ENCODE results near the gene GIN1.
A peak's percentile ranks its signal among the peaks of the same experiment; 100 is the strongest.

Gene GIN1

DNA sequence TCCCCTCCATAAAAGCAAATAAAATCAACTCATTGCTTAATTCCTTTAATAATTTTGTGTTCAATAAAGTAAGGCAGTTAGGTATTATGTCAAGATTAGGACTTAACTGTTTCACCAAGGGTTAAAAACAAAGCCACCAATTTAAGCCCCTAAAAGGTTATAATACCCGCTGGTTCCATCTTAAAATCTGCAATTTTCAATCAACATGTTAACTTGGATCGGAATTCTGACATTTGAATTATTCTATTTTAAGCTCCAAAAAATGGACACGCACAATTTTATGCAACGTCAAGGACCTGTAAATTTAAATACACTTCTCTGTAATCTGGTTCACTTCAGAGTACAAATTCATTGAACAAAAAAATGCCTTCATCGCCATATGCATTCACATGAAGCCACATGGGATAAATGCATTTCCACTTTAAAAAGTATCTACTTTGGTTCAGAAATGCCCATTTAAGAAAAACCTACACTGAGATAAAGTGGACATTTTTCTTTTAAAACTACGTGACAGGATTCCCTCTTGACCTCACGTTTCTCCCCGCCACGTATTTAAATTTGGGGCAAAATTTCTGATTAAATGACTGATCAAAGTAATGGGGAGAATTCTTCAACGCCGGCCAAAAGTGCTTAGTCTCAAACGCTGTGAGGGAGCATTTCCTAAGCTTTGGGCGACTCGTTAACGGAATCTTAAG lies 721 bp downstream of the GIN1 start:
- Histone ChIP-seq H3K36me3 (ENCODE audit: control insufficient read depth, low read length) (peaks cover 33% of the 10 kb centered on the region), H3F3A (ENCODE audit: control insufficient read depth, insufficient read depth) (peaks cover 9% of the 10 kb centered on the region), H3K4me1 (ENCODE audit: control insufficient read depth, low read length) (peaks cover 49% of the 10 kb centered on the region), H3K9me2 (replicated peaks; ENCODE audit: control insufficient read depth, low read length) (no peaks in the 10 kb centered on the region), H3K79me2 (ENCODE audit: control insufficient read depth, low read length) (peaks cover 90% of the 10 kb centered on the region), H4K20me1 (ENCODE audit: control insufficient read depth, insufficient read depth, low read depth, low read length) (no peaks in the 10 kb centered on the region), H3K27ac (ENCODE audit: low read depth, low read length) (peak overlapping the region; percentile 95), H3K4me2 (ENCODE audit: low read length) (peak overlapping the region; percentile 69), H3K4me3 (ENCODE audit: low read length) (peak overlapping the region; percentile 97), H3K9me3 (ENCODE audit: control insufficient read depth, insufficient read depth, low read length) (no peaks in the 10 kb centered on the region), H3K27me3 (ENCODE audit: control insufficient read depth, low read length) (no peaks in the 10 kb centered on the region)
- no peak for TF ChIP-seq EZH2phosphoT487 (IDR thresholded peaks at IDR 0.05; ENCODE audit: borderline replicate concordance, low read length)
- TF ChIP-seq CTCF (IDR thresholded peaks at IDR 0.05; ENCODE audit: low read depth, low read length, poor library complexity, severe bottlenecking), result no peak

GRCh38 chr5:103117471-103117991 lies 2.4 kb downstream of the GIN1 start:
- no peak overlapping the region for H3K27ac ChIP-seq (ENCODE audit: low read depth, low read length)

GRCh38 chr5:103114440-103114839 lies 5.5 kb downstream of the GIN1 start:
- Histone ChIP-seq H3K9me3 (ENCODE audit: control insufficient read depth, insufficient read depth, low read length) (peaks cover 4% of the 10 kb centered on the region; the same call in 1 of the 2 replicates), H3K27me3 (ENCODE audit: control insufficient read depth, low read length) (no peaks in the 10 kb centered on the region), H3K9me2 (replicated peaks; ENCODE audit: control insufficient read depth, low read length) (no peaks in the 10 kb centered on the region), H3F3A (ENCODE audit: control insufficient read depth, insufficient read depth) (peaks cover 4% of the 10 kb centered on the region), H3K4me2 (ENCODE audit: low read length) (peak overlapping the region; percentile 49), H3K27ac (ENCODE audit: low read depth, low read length) (peak overlapping the region; percentile 8; the same call in 1 of the 2 replicates), H4K20me1 (ENCODE audit: control insufficient read depth, insufficient read depth, low read depth, low read length) (no peaks in the 10 kb centered on the region), H3K36me3 (ENCODE audit: control insufficient read depth, low read length) (peaks cover 9% of the 10 kb centered on the region), H3K4me3 (ENCODE audit: low read length) (peak overlapping the region; percentile 24; the same call in 1 of the 2 replicates), H3K4me1 (ENCODE audit: control insufficient read depth, low read length) (peaks cover 41% of the 10 kb centered on the region), H3K79me2 (ENCODE audit: control insufficient read depth, low read length) (peaks cover 73% of the 10 kb centered on the region)
- TF ChIP-seq CTCF (IDR thresholded peaks at IDR 0.05; ENCODE audit: low read depth, low read length, poor library complexity, severe bottlenecking) (no peak), EZH2phosphoT487 (IDR thresholded peaks at IDR 0.05; ENCODE audit: borderline replicate concordance, low read length) (no peak)

More at GRCh38 chr5:103117471-103117991, 2.4 kb downstream of the GIN1 start:
- Histone ChIP-seq H3K27me3 (ENCODE audit: control insufficient read depth, low read length) (no peaks in the 10 kb centered on the region), H3K36me3 (ENCODE audit: control insufficient read depth, low read length) (peaks cover 22% of the 10 kb centered on the region), H3K4me2 (ENCODE audit: low read length) (peak overlapping the region; percentile 69), H4K20me1 (ENCODE audit: control insufficient read depth, insufficient read depth, low read depth, low read length) (no peaks in the 10 kb centered on the region), H3F3A (ENCODE audit: control insufficient read depth, insufficient read depth) (peaks cover 9% of the 10 kb centered on the region), H3K4me1 (ENCODE audit: control insufficient read depth, low read length) (peaks cover 44% of the 10 kb centered on the region), H3K79me2 (ENCODE audit: control insufficient read depth, low read length) (peaks cover 87% of the 10 kb centered on the region), H3K4me3 (ENCODE audit: low read length) (peak overlapping the region; percentile 97), H3K9me3 (ENCODE audit: control insufficient read depth, insufficient read depth, low read length) (no peaks in the 10 kb centered on the region), H3K9me2 (replicated peaks; ENCODE audit: control insufficient read depth, low read length) (no peaks in the 10 kb centered on the region)
- TF ChIP-seq EZH2phosphoT487 (IDR thresholded peaks at IDR 0.05; ENCODE audit: borderline replicate concordance, low read length) (no peak), CTCF (IDR thresholded peaks at IDR 0.05; ENCODE audit: low read depth, low read length, poor library complexity, severe bottlenecking) (no peak)

Data from DOHH2 (cell line).